Peyer's patch (tissue), 4 donors: ENCODE measurements around the gene TRIL. TPM values are rescaled to one million over a fixed set of nuclear protein-coding genes. Genes with fewer than 3 reads are reported as not detected.

Experiments used
- DNase-seq, 3 donors: peaks; one replicate each; pipeline ENCODE4 v3.0.0-alpha.2; 2017 to 2019
- H3K27ac ChIP-seq, 4 donors: fragments of 200-600 bp; sonication (generic); one replicate each; pipeline ENCODE4 v1.5.1; 2016 to 2019
- H3K27me3 ChIP-seq, 2 donors: fragments of 200-600 bp; sonication (generic); one replicate each; pipeline ENCODE4 v1.5.1; 2019
- H3K36me3 ChIP-seq, 3 donors: fragments of 200-600 bp; sonication (generic); one replicate each; pipeline ENCODE4 v1.5.1; 2016 to 2019
- H3K4me1 ChIP-seq, 4 donors: fragments of 200-600 bp; sonication (generic); one replicate each; pipeline ENCODE4 v1.5.1; 2016 to 2019
- H3K4me3 ChIP-seq, 4 donors: fragments of 200-600 bp; sonication (generic); 1 replicate in 3 of 4; 2 replicates in 1 of 4; pipeline ENCODE4 v1.5.1; 2016 to 2019; ENCODE audit warnings: mild to moderate bottlenecking in 1 of 4
- H3K9me3 ChIP-seq, 4 donors: fragments of 200-600 bp; sonication (generic); one replicate each; pipeline ENCODE4 v1.5.1; 2016 to 2019; ENCODE audit warnings: mild to moderate bottlenecking in 1 of 4
- CTCF ChIP-seq, 6 experiments: fragments of 450-650 bp in 4 of 6; fragments of 200-600 bp in 2 of 6; sonication (generic) in 1 of 6; IDR thresholded peaks; one replicate each; pipeline ENCODE4 v1.5.1; 2017 to 2019; ENCODE audit warnings: antibody characterized with exemption in 6 of 6, mild to moderate bottlenecking in 3 of 6, moderate library complexity in 1 of 6
- POLR2A ChIP-seq, 2 donors: fragments of 450-650 bp; IDR thresholded peaks; one replicate each; pipeline ENCODE4 v1.5.1; 2017; ENCODE audit warnings: antibody characterized with exemption in 2 of 2, mild to moderate bottlenecking in 2 of 2, moderate library complexity in 2 of 2
- total RNA-seq, 4 donors: library from RNA; depleted of rRNA; stranded (reverse); fragments of >200 nt; gene quantifications; one replicate each; pipeline ENCODE4 v1.1.0, GENCODE V29; 2016

The TRIL gene
- total RNA-seq, 4 donors from 2014 or later: 0.70 to 1.7 (median 1.0) TPM

DNA sequence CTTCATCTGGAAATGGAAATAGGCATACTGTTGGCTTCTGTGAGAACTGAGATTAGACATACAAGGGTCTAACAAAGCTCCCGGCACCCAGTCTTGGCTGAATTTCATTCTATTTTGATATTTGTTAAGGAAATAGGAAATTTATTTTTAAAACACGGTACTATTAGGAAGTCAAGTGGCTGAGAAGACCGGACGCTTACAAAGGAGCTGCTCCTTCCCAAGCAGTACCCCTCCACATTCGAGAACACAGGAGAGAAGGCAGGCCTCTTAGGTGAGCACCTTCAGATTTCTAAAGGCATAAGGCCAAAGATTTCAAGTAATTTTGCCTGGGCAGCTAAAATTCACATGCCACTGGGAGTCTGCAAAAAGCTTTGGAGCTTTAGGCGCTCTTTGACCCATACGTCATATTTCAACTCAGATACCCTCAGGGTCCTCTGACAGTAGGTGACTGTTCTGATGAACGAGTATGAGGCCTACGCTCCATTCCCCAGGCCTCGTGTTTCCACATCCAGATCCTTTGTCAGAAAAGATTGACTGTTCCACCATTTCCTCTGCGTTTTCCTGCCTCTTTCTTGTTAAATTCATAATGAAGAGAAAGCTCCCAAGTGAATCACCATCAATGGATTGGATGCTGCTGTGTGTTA is 17.3 kb downstream of the TRIL start:
- TF ChIP-seq CTCF (IDR thresholded peaks at IDR 0.05): no peak
- TF ChIP-seq POLR2A (IDR thresholded peaks at IDR 0.05): no peak

DNA sequence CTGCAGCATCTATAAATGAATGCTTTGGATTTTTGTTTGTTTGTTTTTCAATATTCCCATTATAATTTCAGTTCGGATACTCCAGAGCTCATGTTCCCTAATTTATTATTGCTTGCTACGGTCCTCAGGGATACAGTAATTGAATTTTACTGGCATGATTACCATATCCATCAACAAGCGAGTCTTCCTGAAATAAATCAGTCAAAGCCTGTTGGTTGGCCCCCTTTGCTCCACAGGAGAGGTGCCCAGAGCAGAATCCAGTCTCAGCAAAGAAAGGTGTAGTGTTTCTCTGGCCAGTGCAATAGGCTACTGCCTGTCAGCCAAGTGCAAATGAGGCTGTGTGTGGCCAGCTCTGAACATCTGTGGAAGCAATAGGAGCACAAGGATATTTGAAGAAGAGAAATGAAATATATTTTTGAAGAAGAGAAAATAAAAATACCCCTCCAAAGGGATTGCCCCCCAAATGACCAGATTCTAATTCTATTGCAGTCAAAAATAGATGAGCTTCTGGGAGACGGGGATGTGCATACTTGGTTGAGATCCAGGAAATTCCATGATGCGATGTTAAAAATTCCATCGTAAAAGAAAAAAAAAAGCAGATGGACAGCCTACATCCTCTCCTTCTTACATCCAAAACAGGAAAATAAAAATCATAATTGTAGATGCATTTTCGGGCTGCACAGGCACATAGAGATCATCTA is 18.1 kb downstream of the TRIL start:
- H3K9me3 ChIP-seq: no peaks in the 10 kb centered on the region
- H3K27ac ChIP-seq: no peak overlapping the region
- TF ChIP-seq CTCF (IDR thresholded peaks at IDR 0.05): no peak
- no peak for TF ChIP-seq POLR2A (IDR thresholded peaks at IDR 0.05)

More for the DNA sequence above, 17.3 kb downstream of the TRIL start:
- Histone ChIP-seq H3K9me3 (no peaks in the 10 kb centered on the region), H3K27ac (no peak overlapping the region), H3K36me3 (no peaks in the 10 kb centered on the region), H3K4me3 (no peak overlapping the region), H3K4me1 (no peaks in the 10 kb centered on the region), H3K27me3 (no peaks in the 10 kb centered on the region)
- no peak for DNase-seq

GRCh38 chr7:28939367-28939766 is 18.8 kb downstream of the TRIL start:
- H3K36me3 ChIP-seq: no peaks in the 10 kb centered on the region
- H3K27ac ChIP-seq: no peak overlapping the region
- no peak overlapping the region for H3K4me3 ChIP-seq
- H3K9me3 ChIP-seq: no peaks in the 10 kb centered on the region
- H3K27me3 ChIP-seq: no peaks in the 10 kb centered on the region
- DNase-seq: no peak
- no peaks in the 10 kb centered on the region for H3K4me1 ChIP-seq
- TF ChIP-seq CTCF (IDR thresholded peaks at IDR 0.05) (no peak), POLR2A (IDR thresholded peaks at IDR 0.05) (no peak)

More for the DNA sequence above, 18.1 kb downstream of the TRIL start:
- Histone ChIP-seq H3K4me1 (no peaks in the 10 kb centered on the region), H3K27me3 (no peaks in the 10 kb centered on the region), H3K4me3 (no peak overlapping the region), H3K36me3 (no peaks in the 10 kb centered on the region)
- no peak for DNase-seq

DNA sequence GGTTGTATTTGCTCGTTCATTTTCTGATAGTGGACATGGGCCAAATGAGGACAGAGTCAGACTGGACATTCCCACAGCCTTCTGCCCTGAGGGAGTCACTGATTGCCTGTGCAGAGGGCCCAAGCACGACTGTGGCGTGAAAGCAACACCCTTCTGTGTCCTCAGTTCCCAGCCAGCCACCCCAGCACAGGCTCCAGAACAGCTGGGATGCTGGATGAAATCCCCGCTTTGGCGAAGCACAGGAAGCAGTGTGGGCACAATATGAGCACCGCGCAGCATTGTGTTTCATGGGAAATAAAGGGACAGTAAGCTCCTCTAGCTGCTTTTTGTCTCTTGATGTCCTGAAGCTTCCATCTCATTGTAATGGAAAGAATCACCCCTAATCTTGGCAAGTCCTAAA is 20.5 kb downstream of the TRIL start:
- no peak overlapping the region for H3K27ac ChIP-seq
- H3K27me3 ChIP-seq: no peaks in the 10 kb centered on the region
- no peaks in the 10 kb centered on the region for H3K9me3 ChIP-seq
- no peak for DNase-seq
- no peaks in the 10 kb centered on the region for H3K36me3 ChIP-seq
- TF ChIP-seq CTCF (IDR thresholded peaks at IDR 0.05) (no peak), POLR2A (IDR thresholded peaks at IDR 0.05) (no peak)
- peaks cover 0 to 9% (median 0%) of the 10 kb centered on the region in 4 donors for H3K4me1 ChIP-seq
- H3K4me3 ChIP-seq: no peak overlapping the region

GRCh38 chr7:28937103-28937502 is 21.0 kb downstream of the TRIL start:
- H3K9me3 ChIP-seq: no peaks in the 10 kb centered on the region
- TF ChIP-seq CTCF (IDR thresholded peaks at IDR 0.05): no peak
- no peak for TF ChIP-seq POLR2A (IDR thresholded peaks at IDR 0.05)
- no peak for DNase-seq

More at GRCh38 chr7:28937103-28937502, 21.0 kb downstream of the TRIL start:
- Histone ChIP-seq H3K4me1 (peaks cover 0 to 9% (median 0%) of the 10 kb centered on the region in 4 donors), H3K4me3 (no peak overlapping the region), H3K27ac (no peak overlapping the region), H3K27me3 (no peaks in the 10 kb centered on the region), H3K36me3 (no peaks in the 10 kb centered on the region)
